Osteoblast (primary cell): ENCODE data around the gene ATP5F1D. TPM values are rescaled to one million over a fixed set of nuclear protein-coding genes. Genes with fewer than 3 reads are reported as not detected.

ENCODE experiments used
- DNase-seq: peaks from one replicate; pipeline ENCODE4 v3.0.0; 2011; ENCODE audit warnings: low spot score, mixed read lengths; ENCODE audit not compliant: insufficient read length; ENCODE audit errors: missing footprints
- H2AFZ ChIP-seq: 2 replicates; pipeline ENCODE4 v1.6.0; 2011; ENCODE audit warnings: mild to moderate bottlenecking, low read length
- H3K27ac ChIP-seq: 2 replicates; pipeline ENCODE4 v1.5.1; 2011; ENCODE audit warnings: mild to moderate bottlenecking, low read depth, low read length, moderate library complexity
- H3K27me3 ChIP-seq: 2 replicates; pipeline ENCODE4 v1.6.0; 2012; ENCODE audit warnings: mild to moderate bottlenecking, control low read depth, inconsistent platforms, low read length, moderate library complexity; ENCODE audit not compliant: insufficient read depth
- H3K36me3 ChIP-seq: 2 replicates; pipeline ENCODE4 v1.5.1; 2011; ENCODE audit warnings: mild to moderate bottlenecking, low read length, control low read depth, moderate library complexity; ENCODE audit not compliant: insufficient read depth
- H3K4me1 ChIP-seq: 2 replicates; pipeline ENCODE4 v1.5.1; 2011; ENCODE audit warnings: mild to moderate bottlenecking, low read length, control low read depth, moderate library complexity; ENCODE audit not compliant: insufficient read depth
- H3K4me2 ChIP-seq: 2 replicates; pipeline ENCODE4 v1.6.0; 2011; ENCODE audit warnings: mild to moderate bottlenecking, low read length; ENCODE audit not compliant: insufficient read depth
- H3K4me3 ChIP-seq: fragments of 200-600 bp; sonication (generic); 3 replicates; pipeline ENCODE4 v1.5.1; 2012; ENCODE audit warnings: mild to moderate bottlenecking, low read length, inconsistent platforms; ENCODE audit not compliant: insufficient read depth
- H3K79me2 ChIP-seq: 2 replicates; pipeline ENCODE4 v1.6.0; 2012; ENCODE audit warnings: mild to moderate bottlenecking, low read length, control low read depth, inconsistent platforms; ENCODE audit not compliant: insufficient read depth
- H3K9me3 ChIP-seq: 2 replicates; pipeline ENCODE4 v1.5.1; 2011; ENCODE audit warnings: low read depth, low read length, control low read depth
- H4K20me1 ChIP-seq: 2 replicates; pipeline ENCODE4 v1.6.0; 2012; ENCODE audit warnings: mild to moderate bottlenecking, low read length, control low read depth; ENCODE audit not compliant: insufficient read depth
- total RNA-seq: library from RNA; depleted of rRNA; stranded (reverse); fragments of >200 nt; gene quantifications from 2 replicates; pipeline ENCODE4 v1.2.3, GENCODE V29; 2012
- TF ChIP-seq, protein P1 (sequence below): IDR thresholded peaks from 2 replicates; pipeline ENCODE4 v1.5.1; 2011; ENCODE audit warnings: mild to moderate bottlenecking, low read depth, low read length, moderate library complexity; ENCODE audit errors: extremely low read depth

The ATP5F1D gene
- total RNA-seq, 1 donor, result 13.8 TPM

- Histone ChIP-seq H2AFZ (no peak within 1 kb of the TSS), H3K9me3 (no peaks in the 10 kb centered on the region), H3K79me2 (no peaks in the 10 kb centered on the region), H3K27ac (no peak within 1 kb of the TSS), H3K4me1 (no peaks in the 10 kb centered on the region), H3K27me3 (peaks cover 38% of the 10 kb centered on the region), H3K4me2 (no peak within 1 kb of the TSS), H3K36me3 (no peaks in the 10 kb centered on the region), H4K20me1 (peaks cover 4% of the 10 kb centered on the region), H3K4me3 (no peak within 1 kb of the TSS)
- TF ChIP-seq, protein P1, sequence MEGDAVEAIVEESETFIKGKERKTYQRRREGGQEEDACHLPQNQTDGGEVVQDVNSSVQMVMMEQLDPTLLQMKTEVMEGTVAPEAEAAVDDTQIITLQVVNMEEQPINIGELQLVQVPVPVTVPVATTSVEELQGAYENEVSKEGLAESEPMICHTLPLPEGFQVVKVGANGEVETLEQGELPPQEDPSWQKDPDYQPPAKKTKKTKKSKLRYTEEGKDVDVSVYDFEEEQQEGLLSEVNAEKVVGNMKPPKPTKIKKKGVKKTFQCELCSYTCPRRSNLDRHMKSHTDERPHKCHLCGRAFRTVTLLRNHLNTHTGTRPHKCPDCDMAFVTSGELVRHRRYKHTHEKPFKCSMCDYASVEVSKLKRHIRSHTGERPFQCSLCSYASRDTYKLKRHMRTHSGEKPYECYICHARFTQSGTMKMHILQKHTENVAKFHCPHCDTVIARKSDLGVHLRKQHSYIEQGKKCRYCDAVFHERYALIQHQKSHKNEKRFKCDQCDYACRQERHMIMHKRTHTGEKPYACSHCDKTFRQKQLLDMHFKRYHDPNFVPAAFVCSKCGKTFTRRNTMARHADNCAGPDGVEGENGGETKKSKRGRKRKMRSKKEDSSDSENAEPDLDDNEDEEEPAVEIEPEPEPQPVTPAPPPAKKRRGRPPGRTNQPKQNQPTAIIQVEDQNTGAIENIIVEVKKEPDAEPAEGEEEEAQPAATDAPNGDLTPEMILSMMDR, result no peak
- peak; percentile 94 for DNase-seq
Observed at GRCh38 chr19:1285737-1286360, 44.3 kb downstream of the ATP5F1D start, which contains the start of gene EFNA2. TSS of gene EFNA2 (plus strand) at chr19:1285873. CDS start at chr19:1286169, 296 bp downstream.

- no peaks in the 10 kb centered on the region for H3K9me3 ChIP-seq
- no peak overlapping the region for H2AFZ ChIP-seq
- no peak overlapping the region for H3K4me3 ChIP-seq
- H3K4me2 ChIP-seq, result no peak overlapping the region
- H4K20me1 ChIP-seq, result peaks cover 4% of the 10 kb centered on the region
- H3K27me3 ChIP-seq, result peaks cover 42% of the 10 kb centered on the region
- H3K4me1 ChIP-seq, result no peaks in the 10 kb centered on the region
- TF ChIP-seq, protein P1, result no peak
- H3K36me3 ChIP-seq, result no peaks in the 10 kb centered on the region
- H3K79me2 ChIP-seq, result no peaks in the 10 kb centered on the region
- H3K27ac ChIP-seq, result no peak overlapping the region
- no peak for DNase-seq
Observed at GRCh38 chr19:1286487-1287353, 45.2 kb downstream of the ATP5F1D start.

DNA sequence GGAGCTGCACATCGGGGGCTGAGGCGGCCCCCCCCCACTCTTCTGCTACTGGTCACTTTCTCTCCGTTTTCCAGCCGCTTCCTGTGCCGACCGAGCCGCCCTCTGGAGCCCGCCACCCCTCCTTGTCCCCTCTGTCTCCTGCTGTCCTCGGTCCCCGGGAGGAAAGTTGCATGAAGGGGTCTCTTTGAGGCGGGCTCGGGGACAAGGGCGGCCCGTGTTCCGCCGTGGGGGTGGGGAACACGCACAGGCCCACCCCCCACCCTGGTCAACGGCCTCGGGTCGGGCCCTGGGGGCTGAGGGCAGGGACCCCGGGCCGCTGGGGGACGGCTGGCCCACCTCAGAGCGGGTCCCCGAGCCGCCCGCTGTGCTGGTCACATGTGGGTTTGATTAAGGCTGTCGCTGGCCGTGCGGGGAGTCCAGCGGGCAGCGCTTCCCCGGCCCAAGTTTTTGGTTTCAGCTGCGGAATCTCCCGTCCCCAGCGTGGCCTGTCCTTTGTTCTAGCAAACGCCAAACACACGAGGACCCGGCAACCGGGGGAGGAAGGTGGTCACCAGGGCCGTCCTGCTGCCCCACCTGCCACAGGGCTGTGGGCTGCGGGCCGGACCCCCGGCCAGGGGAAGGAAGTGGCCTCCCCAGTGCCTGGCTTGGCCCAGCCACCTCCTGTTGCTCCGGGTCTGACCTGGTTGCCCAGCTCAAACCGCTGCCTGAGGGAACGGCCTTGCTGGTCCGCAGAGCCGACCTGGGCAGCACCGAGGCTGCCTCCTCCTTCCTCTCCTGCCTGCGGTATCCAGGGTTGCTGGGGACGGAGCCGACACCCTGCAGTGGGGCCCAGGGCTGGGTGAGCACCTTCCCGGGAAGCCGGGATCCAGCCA lies 46.0 kb downstream of the ATP5F1D start:
- Histone ChIP-seq H3K4me2 (no peak overlapping the region), H3K27me3 (peaks cover 43% of the 10 kb centered on the region), H3K27ac (no peak overlapping the region), H3K4me3 (no peak overlapping the region), H3K9me3 (no peaks in the 10 kb centered on the region), H2AFZ (no peak overlapping the region), H3K4me1 (no peaks in the 10 kb centered on the region), H3K36me3 (no peaks in the 10 kb centered on the region), H4K20me1 (peaks cover 4% of the 10 kb centered on the region), H3K79me2 (no peaks in the 10 kb centered on the region)
- peak; percentile 95 for DNase-seq
- TF ChIP-seq, protein P1, result no peak
